ENCODE results near the gene BMERB1.
"Not testable (repeated sequence)": the region's sequence is repeated elsewhere in the genome, so short reads cannot be mapped to it uniquely, and the experiment has no call there.

Gene BMERB1

GRCh38 chr16:15425861-15426260, 8.5 kb upstream of the BMERB1 start:
- no peak for DNase-seq (ENCODE audit: low spot score)

GRCh38 chr16:15426796-15427195, 7.6 kb upstream of the BMERB1 start:
- DNase-seq (ENCODE audit: low spot score): no peak

- peak; percentile 75 for DNase-seq (ENCODE audit: low spot score)
Observed at GRCh38 chr16:15427648-15428239, 6.6 kb upstream of the BMERB1 start.

GRCh38 chr16:15430884-15431283, 3.5 kb upstream of the BMERB1 start:
- not testable (repeated sequence) for DNase-seq (ENCODE audit: low spot score)

GRCh38 chr16:15434079-15434424, 336 bp upstream of the BMERB1 start:
- no peak for DNase-seq (ENCODE audit: low spot score)

GRCh38 chr16:15435216-15435864, 952 bp downstream of the BMERB1 start:
- DNase-seq (ENCODE audit: low spot score): no peak

GRCh38 chr16:15439102-15439501, 4.7 kb downstream of the BMERB1 start:
- DNase-seq (ENCODE audit: low spot score): no peak

GRCh38 chr16:15439521-15439920, 5.1 kb downstream of the BMERB1 start:
- no peak for DNase-seq (ENCODE audit: low spot score)

GRCh38 chr16:15440852-15441251, 6.5 kb downstream of the BMERB1 start:
- peak; percentile 51 for DNase-seq (ENCODE audit: low spot score)

- DNase-seq (ENCODE audit: low spot score): not testable (repeated sequence)
Observed at GRCh38 chr16:15442140-15442539, 7.8 kb downstream of the BMERB1 start.

GRCh38 chr16:15443753-15444152, 9.4 kb downstream of the BMERB1 start:
- DNase-seq (ENCODE audit: low spot score): no peak

- DNase-seq (ENCODE audit: low spot score): no peak
Observed at GRCh38 chr16:15444264-15444663, 9.9 kb downstream of the BMERB1 start.

GRCh38 chr16:15445450-15445849, 11.1 kb downstream of the BMERB1 start:
- DNase-seq (ENCODE audit: low spot score): no peak

GRCh38 chr16:15446901-15447300, 12.5 kb downstream of the BMERB1 start:
- DNase-seq (ENCODE audit: low spot score): no peak

GRCh38 chr16:15450624-15451023, 16.2 kb downstream of the BMERB1 start:
- DNase-seq (ENCODE audit: low spot score): peak; percentile 55

- DNase-seq (ENCODE audit: low spot score): no peak
Observed at GRCh38 chr16:15451098-15451731, 16.8 kb downstream of the BMERB1 start.

GRCh38 chr16:15452246-15452855, 18.0 kb downstream of the BMERB1 start:
- DNase-seq (ENCODE audit: low spot score): no peak

- DNase-seq (ENCODE audit: low spot score): not testable (repeated sequence)
Observed at GRCh38 chr16:15453296-15453695, 18.9 kb downstream of the BMERB1 start.

- not testable (repeated sequence) for DNase-seq (ENCODE audit: low spot score)
Observed at GRCh38 chr16:15454933-15455332, 20.5 kb downstream of the BMERB1 start.

- DNase-seq (ENCODE audit: low spot score): no peak
Observed at GRCh38 chr16:15457400-15457799, 23.0 kb downstream of the BMERB1 start.

- no peak for DNase-seq (ENCODE audit: low spot score)
Observed at GRCh38 chr16:15457958-15458357, 23.6 kb downstream of the BMERB1 start.

- DNase-seq (ENCODE audit: low spot score): peak; percentile 29
Observed at GRCh38 chr16:15459791-15460190, 25.4 kb downstream of the BMERB1 start.

- DNase-seq (ENCODE audit: low spot score): no peak
Observed at GRCh38 chr16:15460601-15461000, 26.2 kb downstream of the BMERB1 start.

Measured in AG08395 (cell line).